Measurements from ENCODE around the gene TMC3. TPM values are rescaled to one million over a fixed set of nuclear protein-coding genes. Genes with fewer than 3 reads are reported as not detected.

Gene TMC3
- total and polyA plus RNA-seq, 10 donors: not detected

GRCh38 chr15:81363718-81364500 is 10.1 kb downstream of the TMC3 start:
- WGBS, 5 donors: 82 to 92% (median 92%) methylated on average over 5 of the region's 5 CpGs
- H3K9me3 ChIP-seq: no peaks in the 10 kb centered on the region
- intact Hi-C loops (cut with DNase I; ENCODE audit: low total_unique reads): no loop called here
- TF ChIP-seq POLR2AphosphoS5 (IDR thresholded peaks at IDR 0.05) (no peak), POLR2A (IDR thresholded peaks at IDR 0.05) (no peak), CTCF (IDR thresholded peaks at IDR 0.05 in 8 of 11, conservative IDR thresholded peaks at IDR 0.05 in 3 of 11) (no peak)
- no peaks in the 10 kb centered on the region for H3K27me3 ChIP-seq (replicated peaks in 1 of 7)
- no peak overlapping the region for H3K27ac ChIP-seq
- H3K4me3 ChIP-seq: no peak overlapping the region
- H3K4me1 ChIP-seq: no peaks in the 10 kb centered on the region
- no peak for DNase-seq
- H3K36me3 ChIP-seq: peaks cover 0 to 23% (median 0%) of the 10 kb centered on the region in 6 donors

GRCh38 chr15:81363276-81363675 is 10.7 kb downstream of the TMC3 start:
- Histone ChIP-seq H3K36me3 (peaks cover 0 to 23% (median 0%) of the 10 kb centered on the region in 6 donors), H3K27me3 (replicated peaks in 1 of 7) (no peaks in the 10 kb centered on the region), H3K9me3 (no peaks in the 10 kb centered on the region), H3K4me1 (no peaks in the 10 kb centered on the region), H3K27ac (no peak overlapping the region), H3K4me3 (no peak overlapping the region)
- intact Hi-C loops (cut with DNase I; ENCODE audit: low total_unique reads): no loop called here
- 86 to 94% (median 91%) methylated on average over 3 of the region's 3 CpGs for WGBS, 5 donors
- no peak for DNase-seq
- TF ChIP-seq CTCF (IDR thresholded peaks at IDR 0.05 in 8 of 11, conservative IDR thresholded peaks at IDR 0.05 in 3 of 11) (no peak), POLR2A (IDR thresholded peaks at IDR 0.05) (no peak), POLR2AphosphoS5 (IDR thresholded peaks at IDR 0.05) (no peak)

- DNase-seq: no peak
- intact Hi-C loops (cut with DNase I; ENCODE audit: low total_unique reads): no loop called here
- no peaks in the 10 kb centered on the region for H3K27me3 ChIP-seq (replicated peaks in 1 of 7)
- TF ChIP-seq POLR2A (IDR thresholded peaks at IDR 0.05) (no peak), CTCF (IDR thresholded peaks at IDR 0.05 in 8 of 11, conservative IDR thresholded peaks at IDR 0.05 in 3 of 11) (no peak), POLR2AphosphoS5 (IDR thresholded peaks at IDR 0.05) (no peak)
- WGBS, 5 donors: 88 to 97% (median 91%) methylated on average over 11 of the region's 11 CpGs
- no peak overlapping the region for H3K27ac ChIP-seq
- no peaks in the 10 kb centered on the region for H3K9me3 ChIP-seq
- H3K4me1 ChIP-seq: no peaks in the 10 kb centered on the region
- no peak overlapping the region for H3K4me3 ChIP-seq
- H3K36me3 ChIP-seq: peaks cover 0 to 23% (median 0%) of the 10 kb centered on the region in 6 donors
Observed at GRCh38 chr15:81362790-81363189, 11.2 kb downstream of the TMC3 start.

- no peak overlapping the region for H3K27ac ChIP-seq
Observed at GRCh38 chr15:81361891-81362290, 12.1 kb downstream of the TMC3 start.

More at GRCh38 chr15:81361891-81362290, 12.1 kb downstream of the TMC3 start:
- Histone ChIP-seq H3K36me3 (peaks cover 0 to 23% (median 0%) of the 10 kb centered on the region in 6 donors), H3K9me3 (no peaks in the 10 kb centered on the region), H3K4me1 (no peaks in the 10 kb centered on the region), H3K4me3 (no peak overlapping the region), H3K27me3 (replicated peaks in 1 of 7) (no peaks in the 10 kb centered on the region)
- 90 to 96% (median 95%) methylated on average over 7 of the region's 7 CpGs for WGBS, 5 donors
- no peak for TF ChIP-seq POLR2AphosphoS5 (IDR thresholded peaks at IDR 0.05)
- no peak for TF ChIP-seq CTCF (IDR thresholded peaks at IDR 0.05 in 8 of 11, conservative IDR thresholded peaks at IDR 0.05 in 3 of 11)
- no peak for TF ChIP-seq POLR2A (IDR thresholded peaks at IDR 0.05)
- no peak for DNase-seq
- intact Hi-C loops (cut with DNase I; ENCODE audit: low total_unique reads): no loop called here

All from spleen (tissue), 11 donors.